ENCODE results near the gene CHRM1.

DNA sequence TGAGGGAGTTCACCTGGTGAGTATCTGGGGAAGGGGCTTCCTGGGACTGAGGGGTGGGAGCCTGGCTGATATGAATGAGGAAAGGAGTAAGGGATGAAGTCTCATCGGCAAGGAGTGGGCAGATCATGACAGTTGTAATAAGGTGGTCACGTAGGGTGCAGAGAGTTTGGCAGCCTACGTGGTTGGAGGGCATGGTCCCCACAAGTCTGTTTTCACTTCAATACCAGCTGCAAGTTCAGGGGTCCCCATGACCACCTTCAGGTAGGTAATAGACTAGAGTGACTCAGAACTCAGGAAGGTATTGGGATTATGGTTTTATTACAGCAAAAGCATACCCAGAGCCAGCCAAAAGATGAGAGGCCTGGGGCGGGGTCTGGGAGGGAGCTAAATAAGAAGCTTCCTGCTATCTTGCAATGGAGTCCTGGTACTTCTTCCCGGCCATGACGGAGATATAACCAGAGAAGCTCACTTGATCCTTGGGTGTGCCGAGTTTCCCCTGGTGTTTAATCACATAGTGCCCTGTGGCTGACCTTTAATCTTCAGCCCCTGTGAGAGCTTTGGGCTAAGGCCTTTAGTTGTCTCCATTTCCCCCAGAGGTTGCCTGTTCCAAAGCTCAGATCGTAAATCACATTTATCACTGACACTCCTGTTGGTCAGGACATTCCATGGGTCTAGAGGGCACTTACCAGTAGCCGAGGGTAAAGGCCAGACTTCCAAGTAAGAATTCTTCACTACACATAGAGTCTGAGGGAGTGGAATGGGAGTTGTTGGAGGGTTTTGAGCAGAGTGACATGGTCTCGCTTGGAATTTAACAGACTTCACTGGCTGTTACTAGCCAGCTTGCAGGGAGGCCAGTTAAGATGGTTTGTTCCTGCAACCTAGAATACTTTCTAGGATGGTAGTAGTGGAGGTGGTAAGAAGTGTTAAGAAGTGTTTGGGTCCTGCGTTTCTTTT, 31.4 kb downstream of the CHRM1 start:
- TF ChIP-seq, protein P1, sequence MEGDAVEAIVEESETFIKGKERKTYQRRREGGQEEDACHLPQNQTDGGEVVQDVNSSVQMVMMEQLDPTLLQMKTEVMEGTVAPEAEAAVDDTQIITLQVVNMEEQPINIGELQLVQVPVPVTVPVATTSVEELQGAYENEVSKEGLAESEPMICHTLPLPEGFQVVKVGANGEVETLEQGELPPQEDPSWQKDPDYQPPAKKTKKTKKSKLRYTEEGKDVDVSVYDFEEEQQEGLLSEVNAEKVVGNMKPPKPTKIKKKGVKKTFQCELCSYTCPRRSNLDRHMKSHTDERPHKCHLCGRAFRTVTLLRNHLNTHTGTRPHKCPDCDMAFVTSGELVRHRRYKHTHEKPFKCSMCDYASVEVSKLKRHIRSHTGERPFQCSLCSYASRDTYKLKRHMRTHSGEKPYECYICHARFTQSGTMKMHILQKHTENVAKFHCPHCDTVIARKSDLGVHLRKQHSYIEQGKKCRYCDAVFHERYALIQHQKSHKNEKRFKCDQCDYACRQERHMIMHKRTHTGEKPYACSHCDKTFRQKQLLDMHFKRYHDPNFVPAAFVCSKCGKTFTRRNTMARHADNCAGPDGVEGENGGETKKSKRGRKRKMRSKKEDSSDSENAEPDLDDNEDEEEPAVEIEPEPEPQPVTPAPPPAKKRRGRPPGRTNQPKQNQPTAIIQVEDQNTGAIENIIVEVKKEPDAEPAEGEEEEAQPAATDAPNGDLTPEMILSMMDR (IDR thresholded peaks at IDR 0.05), result no peak
- TF ChIP-seq POLR2A (IDR thresholded peaks at IDR 0.05), result no peak
